Neural progenitor cell (in vitro differentiated cells): Measurements from ENCODE around the gene RTEL1. TPM values are rescaled to one million over a fixed set of nuclear protein-coding genes. Genes with fewer than 3 reads are reported as not detected.

Experiments
- DNase-seq: peaks from one replicate; pipeline ENCODE4 v3.0.0-alpha.2; 2016; ENCODE audit warnings: low spot score
- H2AFZ ChIP-seq: fragments of 200-600 bp; sonication (generic); replicated peaks from 2 replicates; pipeline ENCODE4 v1.6.1; 2016; ENCODE audit warnings: antibody characterized with exemption
- H3F3A ChIP-seq: fragments of 200-600 bp; sonication (generic); 2 replicates; pipeline ENCODE4 v1.6.1; 2016; ENCODE audit warnings: antibody characterized with exemption, low read depth
- H3K27ac ChIP-seq: fragments of 200-600 bp; sonication (generic); 2 replicates; pipeline ENCODE4 v1.5.1; 2016; ENCODE audit warnings: mild to moderate bottlenecking
- H3K27me3 ChIP-seq: fragments of 200-600 bp; sonication (generic); 2 replicates; pipeline ENCODE4 v1.6.1; 2016; ENCODE audit warnings: mild to moderate bottlenecking, moderate library complexity
- H3K36me3 ChIP-seq: fragments of 200-600 bp; sonication (generic); 2 replicates; pipeline ENCODE4 v1.5.1; 2016
- H3K4me1 ChIP-seq: fragments of 200-600 bp; sonication (generic); 2 replicates; pipeline ENCODE4 v1.6.1; 2016; ENCODE audit warnings: mixed run types
- H3K4me2 ChIP-seq: fragments of 200-600 bp; sonication (generic); 2 replicates; pipeline ENCODE4 v1.6.1; 2016
- H3K4me3 ChIP-seq: fragments of 200-600 bp; sonication (generic); 2 replicates; pipeline ENCODE4 v1.5.1; 2016
- H3K79me2 ChIP-seq: fragments of 200-600 bp; sonication (generic); 2 replicates; pipeline ENCODE4 v1.6.1; 2016; ENCODE audit warnings: low read depth
- H3K9ac ChIP-seq: fragments of 200-600 bp; sonication (generic); 2 replicates; pipeline ENCODE4 v1.6.1; 2016
- H3K9me3 ChIP-seq: fragments of 200-600 bp; sonication (generic); 2 replicates; pipeline ENCODE4 v1.5.1; 2016; ENCODE audit warnings: low read depth
- H4K20me1 ChIP-seq: fragments of 200-600 bp; sonication (generic); 2 replicates; pipeline ENCODE4 v1.6.1; 2016; ENCODE audit warnings: low read depth
- H3K27ac Mint-ChIP-seq: 3 replicates; pipeline ENCODE4 v1.8.0; 2021; ENCODE audit warnings: mixed read lengths
- H3K27me3 Mint-ChIP-seq: 2 replicates; pipeline ENCODE4 v1.8.0; 2022; ENCODE audit warnings: low read depth, mild to moderate bottlenecking, inconsistent platforms, moderate library complexity, mixed read lengths; ENCODE audit not compliant: insufficient read depth
- H3K36me3 Mint-ChIP-seq: 3 replicates; pipeline ENCODE4 v1.8.0; 2021; ENCODE audit warnings: mixed read lengths
- H3K4me1 Mint-ChIP-seq: 3 replicates; pipeline ENCODE4 v1.8.0; 2021; ENCODE audit warnings: mixed read lengths
- H3K4me3 Mint-ChIP-seq: 3 replicates; pipeline ENCODE4 v1.8.0; 2021; ENCODE audit warnings: mild to moderate bottlenecking, moderate library complexity, mixed read lengths
- H3K9me3 Mint-ChIP-seq: 3 replicates; pipeline ENCODE4 v1.8.0; 2020; ENCODE audit warnings: mixed read lengths
- CTCF ChIP-seq: fragments of 200-600 bp; sonication (generic); IDR thresholded peaks from 2 replicates; pipeline ENCODE4 v1.5.1; 2017; ENCODE audit warnings: antibody characterized with exemption, mild to moderate bottlenecking
- EZH2 ChIP-seq: fragments of 200-600 bp; sonication (generic); IDR thresholded peaks from 2 replicates; pipeline ENCODE4 v1.6.1; 2017; ENCODE audit warnings: antibody characterized with exemption, mild to moderate bottlenecking, moderate library complexity
- EZH2phosphoT487 ChIP-seq: fragments of 200-600 bp; sonication (generic); IDR thresholded peaks from 2 replicates; pipeline ENCODE4 v1.6.1; 2017; ENCODE audit warnings: antibody characterized with exemption
- total RNA-seq: library from RNA; depleted of rRNA; stranded (reverse); fragments of >200 nt; gene quantifications from 2 replicates; pipeline ENCODE4 v1.2.3, GENCODE V29; 2015; ENCODE audit warnings: low replicate concordance

The RTEL1 gene
- total RNA-seq, 1 donor from 2014 or later, result 6.0 TPM

- no peaks in the 10 kb centered on the region for H4K20me1 ChIP-seq
- Mint-ChIP-seq H3K27me3 (peaks cover 6% of the 10 kb centered on the region), H3K9me3 (no peaks in the 10 kb centered on the region), H3K4me1 (peaks cover 3% of the 10 kb centered on the region), H3K27ac (no peak overlapping the region), H3K36me3 (peaks cover 2% of the 10 kb centered on the region), H3K4me3 (no peak overlapping the region)
- no peaks in the 10 kb centered on the region for H3K27me3 ChIP-seq
- no peak for TF ChIP-seq EZH2
- no peaks in the 10 kb centered on the region for H3K36me3 ChIP-seq
- no peak overlapping the region for H3K9ac ChIP-seq
- no peak overlapping the region for H3K27ac ChIP-seq
- no peaks in the 10 kb centered on the region for H3F3A ChIP-seq
- no peaks in the 10 kb centered on the region for H3K9me3 ChIP-seq
- H3K79me2 ChIP-seq, result no peaks in the 10 kb centered on the region
- no peak overlapping the region for H3K4me3 ChIP-seq
- no peak for DNase-seq
- H2AFZ ChIP-seq, result no peak overlapping the region
- H3K4me2 ChIP-seq, result no peak overlapping the region
- no peaks in the 10 kb centered on the region for H3K4me1 ChIP-seq
Measured at GRCh38 chr20:63688228-63689045, 30.3 kb downstream of the RTEL1 start.

GRCh38 chr20:63689046-63690002 lies 31.2 kb downstream of the RTEL1 start:
- H3K27ac ChIP-seq, result no peak overlapping the region
- H4K20me1 ChIP-seq, result no peaks in the 10 kb centered on the region
- peaks cover 10% of the 10 kb centered on the region for H3K27me3 Mint-ChIP-seq
- H3K4me3 ChIP-seq, result no peak overlapping the region
- H3K4me2 ChIP-seq, result no peak overlapping the region
- no peaks in the 10 kb centered on the region for H3K4me1 ChIP-seq
- no peaks in the 10 kb centered on the region for H3K36me3 ChIP-seq
- TF ChIP-seq CTCF (no peak), EZH2phosphoT487 (no peak), EZH2 (no peak)
- H3K9ac ChIP-seq, result no peak overlapping the region
- H3K27ac Mint-ChIP-seq, result no peak overlapping the region
- H2AFZ ChIP-seq, result no peak overlapping the region
- H3K4me1 Mint-ChIP-seq, result peaks cover 3% of the 10 kb centered on the region
- no peaks in the 10 kb centered on the region for H3F3A ChIP-seq
- H3K27me3 ChIP-seq, result no peaks in the 10 kb centered on the region
- H3K9me3 ChIP-seq, result no peaks in the 10 kb centered on the region
- no peaks in the 10 kb centered on the region for H3K79me2 ChIP-seq
- H3K4me3 Mint-ChIP-seq, result no peak overlapping the region
- DNase-seq, result no peak
- peaks cover 4% of the 10 kb centered on the region for H3K9me3 Mint-ChIP-seq
- H3K36me3 Mint-ChIP-seq, result peaks cover 5% of the 10 kb centered on the region

GRCh38 chr20:63690003-63690897 lies 32.1 kb downstream of the RTEL1 start:
- H3K9me3 ChIP-seq, result no peaks in the 10 kb centered on the region
- no peak overlapping the region for H3K4me3 ChIP-seq
- no peaks in the 10 kb centered on the region for H3K36me3 ChIP-seq
- H3K27me3 Mint-ChIP-seq, result peaks cover 10% of the 10 kb centered on the region
- H3K4me1 ChIP-seq, result no peaks in the 10 kb centered on the region
- no peak overlapping the region for H3K4me3 Mint-ChIP-seq
- DNase-seq, result no peak
- H3F3A ChIP-seq, result no peaks in the 10 kb centered on the region
- H3K79me2 ChIP-seq, result no peaks in the 10 kb centered on the region
- TF ChIP-seq EZH2, result no peak
- no peak for TF ChIP-seq EZH2phosphoT487
- TF ChIP-seq CTCF, result no peak
- no peak overlapping the region for H3K27ac Mint-ChIP-seq
- H3K27ac ChIP-seq, result no peak overlapping the region
- no peaks in the 10 kb centered on the region for H4K20me1 ChIP-seq
- H2AFZ ChIP-seq, result no peak overlapping the region
- peaks cover 5% of the 10 kb centered on the region for H3K36me3 Mint-ChIP-seq
- no peak overlapping the region for H3K9ac ChIP-seq
- no peaks in the 10 kb centered on the region for H3K27me3 ChIP-seq
- peaks cover 3% of the 10 kb centered on the region for H3K4me1 Mint-ChIP-seq
- no peak overlapping the region for H3K4me2 ChIP-seq
- peaks cover 4% of the 10 kb centered on the region for H3K9me3 Mint-ChIP-seq
